ENCODE results near the gene TIGD7.

GRCh38 chr16:3306078-3306477 is 848 bp upstream of the TIGD7 start:
- TF ChIP-seq POLR2A (IDR thresholded peaks at IDR 0.05; ENCODE audit: low read depth, low read length) (no peak), POLR2AphosphoS5 (IDR thresholded peaks at IDR 0.05; ENCODE audit: low read depth, low read length) (no peak)
